HCT116 (cell line): ENCODE measurements around the gene RBM19. TPM values are rescaled to one million over a fixed set of nuclear protein-coding genes. Genes with fewer than 3 reads are reported as not detected.

Experiments
- ATAC-seq: fragments of 200-7000 bp; cut with Tn5 transposase; 2 replicates; pipeline ENCODE4 v1.9.1; 2020; ENCODE audit warnings: mild to moderate bottlenecking, moderate library complexity
- BruUV-seq: library from RNA; stranded (reverse); fragments of 400-500 nt; replicated peaks from 2 replicates; lab custom pipeline; 2021; lab: Mats Ljungman, UMichigan
- CTCF ChIA-PET: fragments of 300-600 bp; sonication (Branson Sonifier 250); formaldehyde crosslinking; loops from one replicate; lab custom pipeline; 2021; ENCODE audit warnings: antibody characterized with exemption; lab: Charles Lee
- POLR2A ChIA-PET: fragments of 300-600, 350-600 bp; sonication (Branson Sonifier 250); formaldehyde crosslinking; loops from one replicate; lab custom pipeline; 2021; ENCODE audit warnings: antibody characterized with exemption; lab: Charles Lee
- RAD21 ChIA-PET, 2 experiments: fragments of 300-600 bp; sonication (Branson Sonifier 250); formaldehyde crosslinking; loops; one replicate each; lab custom pipeline; 2023; ENCODE audit warnings: low total read pairs in 2 of 2; ENCODE audit not compliant: uncharacterized antibody in 2 of 2, unreplicated experiment in 2 of 2, low non-redundant PET in 1 of 2; lab: Charles Lee
- DNase-seq: peaks from one replicate; pipeline ENCODE4 v3.0.0-alpha.2; 2010; ENCODE audit warnings: low read depth, low spot score
- H2AFZ ChIP-seq: fragments of 200-600 bp; shearing (Covaris generic), sonication (generic); 2 replicates; pipeline ENCODE4 v1.6.1; 2017; ENCODE audit warnings: low read depth, mixed run types, mixed read lengths, antibody characterized with exemption, low read length; ENCODE audit not compliant: poor library complexity, severe bottlenecking
- H3K27ac ChIP-seq: 2 replicates; pipeline ENCODE4 v1.5.1; 2012; ENCODE audit warnings: low read depth, low read length
- H3K27me3 ChIP-seq: fragments of 200-600 bp; sonication (generic); 2 replicates; pipeline ENCODE4 v1.6.1; 2016; ENCODE audit warnings: mixed run types, low read length, mixed read lengths; ENCODE audit not compliant: insufficient read depth
- H3K36me3 ChIP-seq, 2 experiments: fragments of 200-500 bp in 1 of 2; fragments of 200-600 bp in 1 of 2; sonication (Bioruptor generic) in 1 of 2; sonication (generic) in 1 of 2; 2 replicates each; pipeline versions ENCODE4 v1.5.1 to v1.6.1; 2014 to 2016; ENCODE audit warnings: low read length in 2 of 2, inconsistent platforms in 1 of 2, mixed read lengths in 1 of 2, mixed run types in 1 of 2; ENCODE audit not compliant: insufficient read depth in 2 of 2, control insufficient read depth in 1 of 2
- H3K4me1 ChIP-seq, 2 experiments: fragments of 200-600 bp in 1 of 2; sonication (generic) in 1 of 2; 2 replicates each; pipeline versions ENCODE4 v1.5.1 to v1.6.1; 2012 to 2017; ENCODE audit warnings: low read length in 2 of 2, inconsistent platforms in 1 of 2, mild to moderate bottlenecking in 1 of 2, mixed read lengths in 1 of 2, mixed run types in 1 of 2, moderate library complexity in 1 of 2; ENCODE audit not compliant: insufficient read depth in 2 of 2, control insufficient read depth in 1 of 2
- H3K4me2 ChIP-seq: fragments of 200-600 bp; sonication (generic); 2 replicates; pipeline ENCODE4 v1.6.1; 2017; ENCODE audit warnings: mixed run types, low read length, mixed read lengths
- H3K4me3 ChIP-seq, 2 experiments: fragments of 200-600 bp in 1 of 2; sonication (generic) in 1 of 2; replicated peaks in 1 of 2; 2 replicates each; pipeline ENCODE4 v1.5.1; 2011 to 2016; ENCODE audit warnings: low read length in 2 of 2, control low read depth in 1 of 2, low read depth in 1 of 2, mild to moderate bottlenecking in 1 of 2, mixed read lengths in 1 of 2, mixed run types in 1 of 2
- H3K79me2 ChIP-seq: fragments of 200-600 bp; sonication (generic); 2 replicates; pipeline ENCODE4 v1.6.1; 2017; ENCODE audit warnings: mild to moderate bottlenecking, mixed run types, low read length, moderate library complexity, mixed read lengths; ENCODE audit not compliant: insufficient read depth
- H3K9ac ChIP-seq: fragments of 200-600 bp; sonication (generic); 2 replicates; pipeline ENCODE4 v1.6.1; 2016; ENCODE audit warnings: low read length, mixed read lengths
- H3K9me2 ChIP-seq: fragments of 200-600 bp; sonication (generic), shearing (Covaris generic); 2 replicates; pipeline ENCODE4 v1.6.1; 2017; ENCODE audit warnings: mixed run types, mild to moderate bottlenecking, moderate library complexity; ENCODE audit not compliant: insufficient read depth
- H3K9me3 ChIP-seq, 2 experiments: fragments of 200-500 bp in 1 of 2; fragments of 200-600 bp in 1 of 2; sonication (Bioruptor generic) in 1 of 2; sonication (generic) in 1 of 2; 2 replicates each; pipeline ENCODE4 v1.6.1; 2014 to 2017; ENCODE audit warnings: low read length in 2 of 2, mixed read lengths in 2 of 2, inconsistent platforms in 1 of 2, low read depth in 1 of 2, mild to moderate bottlenecking in 1 of 2, mixed run types in 1 of 2, moderate library complexity in 1 of 2; ENCODE audit not compliant: control insufficient read depth in 1 of 2, insufficient read depth in 1 of 2
- H4K20me1 ChIP-seq: fragments of 200-600 bp; sonication (generic), shearing (Covaris generic); 2 replicates; pipeline ENCODE4 v1.6.1; 2017; ENCODE audit warnings: mixed run types, mild to moderate bottlenecking, moderate library complexity; ENCODE audit not compliant: insufficient read depth
- CBX3 ChIP-seq: IDR thresholded peaks from 2 replicates; pipeline ENCODE4 v1.6.1; 2012; ENCODE audit warnings: low read depth
- EGR1 ChIP-seq: IDR thresholded peaks from 2 replicates; pipeline ENCODE4 v1.6.1; 2012; ENCODE audit warnings: low read depth
- EZH2 ChIP-seq: fragments of 200-600 bp; sonication (generic); IDR thresholded peaks from 2 replicates; pipeline ENCODE4 v1.6.1; 2017; ENCODE audit warnings: antibody characterized with exemption, mixed run types
- JUND ChIP-seq: IDR thresholded peaks from 2 replicates; pipeline ENCODE4 v1.6.1; 2012
- SP1 ChIP-seq: IDR thresholded peaks from 2 replicates; pipeline ENCODE4 v1.6.1; 2012; ENCODE audit warnings: low read depth
- SRF ChIP-seq: IDR thresholded peaks from 2 replicates; pipeline ENCODE4 v1.6.1; 2012; ENCODE audit warnings: low read depth
- TCF7L2 ChIP-seq: IDR thresholded peaks from 2 replicates; pipeline ENCODE4 v1.7.0; 2011; ENCODE audit warnings: borderline replicate concordance, inconsistent platforms; ENCODE audit not compliant: insufficient read depth, insufficient read length; ENCODE audit errors: extremely low read depth
- ZNF274 ChIP-seq: fragments of 200-500 bp; sonication (Bioruptor generic); IDR thresholded peaks from 2 replicates; pipeline ENCODE4 v1.6.1; 2014; ENCODE audit warnings: mild to moderate bottlenecking, low read depth, low read length, inconsistent platforms
- intact Hi-C: fragments of 100-400 bp; cut with micrococcal nuclease; formaldehyde crosslinking; loops from 2 replicates; pipeline ENCODE4 v1.10.0; 2022
- total RNA-seq: library from RNA; stranded (reverse); gene quantifications from one replicate; pipeline ENCODE4 v1.2.1, GENCODE V29; 2021; ENCODE audit not compliant: unreplicated experiment
- TF ChIP-seq, protein P1 (sequence below): IDR thresholded peaks from 2 replicates; pipeline ENCODE4 v1.6.1; 2011; ENCODE audit warnings: mild to moderate bottlenecking, low read length, moderate library complexity; ENCODE audit not compliant: insufficient replicate concordance; ENCODE audit errors: extremely low read depth

RBM19 gene
- total RNA-seq, 1 experiment from 2014 or later: 30.7 TPM

DNA sequence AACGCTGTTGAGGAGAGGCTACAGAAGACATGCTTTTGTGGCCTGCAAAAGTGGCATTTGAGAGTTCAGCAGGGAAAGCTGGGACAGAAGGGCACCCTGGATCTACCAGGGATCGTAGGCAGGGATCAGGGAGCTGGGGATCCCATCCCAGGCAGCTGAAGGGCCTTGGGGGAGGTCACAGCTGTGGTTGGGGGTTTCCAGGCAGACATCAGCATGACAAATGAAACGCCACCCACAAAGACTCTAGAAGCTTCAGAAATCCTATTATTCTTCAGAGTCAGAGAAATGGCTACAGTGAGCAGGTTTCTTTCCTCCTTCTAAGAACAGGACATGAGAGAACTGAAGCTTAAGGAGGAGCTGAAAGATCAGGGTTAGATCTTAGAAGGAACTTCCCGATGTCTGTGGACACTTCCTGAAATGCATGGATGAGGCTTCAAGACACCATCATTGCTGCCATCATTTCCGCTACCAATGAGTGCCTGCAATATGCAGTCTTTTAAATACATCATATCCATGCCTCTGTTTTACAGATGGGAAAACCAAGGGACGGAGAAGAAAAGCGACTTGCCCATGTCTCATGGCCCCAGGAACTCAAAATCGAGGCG, 104.3 kb downstream of the RBM19 start:
- Histone ChIP-seq H3K27me3 (no peaks in the 10 kb centered on the region), H3K9ac (no peak overlapping the region), H2AFZ (no peak overlapping the region), H3K4me3 (no peak overlapping the region), H3K9me2 (no peaks in the 10 kb centered on the region), H3K9me3 (no peaks in the 10 kb centered on the region), H3K4me2 (no peak overlapping the region), H3K4me1 (0 out of 4 replicates have a peak, but pooled peaks cover 0 to 3% of the 10 kb centered on the region in 2 experiments), H3K79me2 (no peaks in the 10 kb centered on the region), H4K20me1 (no peaks in the 10 kb centered on the region), H3K27ac (no peak overlapping the region), H3K36me3 (no peaks in the 10 kb centered on the region)
- ChIA-PET POLR2A (no interaction called here), RAD21 (no interaction called here), CTCF (no interaction called here)
- no TSS peak for BruUV-seq
- TF ChIP-seq SRF (no peak), CBX3 (no peak), JUND (no peak), TCF7L2 (no peak), SP1 (no peak), EZH2 (no peak), ZNF274 (no peak), EGR1 (no peak)
- TF ChIP-seq, protein P1, sequence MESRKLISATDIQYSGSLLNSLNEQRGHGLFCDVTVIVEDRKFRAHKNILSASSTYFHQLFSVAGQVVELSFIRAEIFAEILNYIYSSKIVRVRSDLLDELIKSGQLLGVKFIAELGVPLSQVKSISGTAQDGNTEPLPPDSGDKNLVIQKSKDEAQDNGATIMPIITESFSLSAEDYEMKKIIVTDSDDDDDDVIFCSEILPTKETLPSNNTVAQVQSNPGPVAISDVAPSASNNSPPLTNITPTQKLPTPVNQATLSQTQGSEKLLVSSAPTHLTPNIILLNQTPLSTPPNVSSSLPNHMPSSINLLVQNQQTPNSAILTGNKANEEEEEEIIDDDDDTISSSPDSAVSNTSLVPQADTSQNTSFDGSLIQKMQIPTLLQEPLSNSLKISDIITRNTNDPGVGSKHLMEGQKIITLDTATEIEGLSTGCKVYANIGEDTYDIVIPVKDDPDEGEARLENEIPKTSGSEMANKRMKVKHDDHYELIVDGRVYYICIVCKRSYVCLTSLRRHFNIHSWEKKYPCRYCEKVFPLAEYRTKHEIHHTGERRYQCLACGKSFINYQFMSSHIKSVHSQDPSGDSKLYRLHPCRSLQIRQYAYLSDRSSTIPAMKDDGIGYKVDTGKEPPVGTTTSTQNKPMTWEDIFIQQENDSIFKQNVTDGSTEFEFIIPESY: no peak
- intact Hi-C loops: no loop called here
- DNase-seq (no peak), ATAC-seq (no peak)
